Measurements from ENCODE around the gene DPF3. TPM values are rescaled to one million over a fixed set of nuclear protein-coding genes. Genes with fewer than 3 reads are reported as not detected.

DPF3 gene
- total RNA-seq, 1 donor from 2014 or later, result 3.0 TPM

DNA sequence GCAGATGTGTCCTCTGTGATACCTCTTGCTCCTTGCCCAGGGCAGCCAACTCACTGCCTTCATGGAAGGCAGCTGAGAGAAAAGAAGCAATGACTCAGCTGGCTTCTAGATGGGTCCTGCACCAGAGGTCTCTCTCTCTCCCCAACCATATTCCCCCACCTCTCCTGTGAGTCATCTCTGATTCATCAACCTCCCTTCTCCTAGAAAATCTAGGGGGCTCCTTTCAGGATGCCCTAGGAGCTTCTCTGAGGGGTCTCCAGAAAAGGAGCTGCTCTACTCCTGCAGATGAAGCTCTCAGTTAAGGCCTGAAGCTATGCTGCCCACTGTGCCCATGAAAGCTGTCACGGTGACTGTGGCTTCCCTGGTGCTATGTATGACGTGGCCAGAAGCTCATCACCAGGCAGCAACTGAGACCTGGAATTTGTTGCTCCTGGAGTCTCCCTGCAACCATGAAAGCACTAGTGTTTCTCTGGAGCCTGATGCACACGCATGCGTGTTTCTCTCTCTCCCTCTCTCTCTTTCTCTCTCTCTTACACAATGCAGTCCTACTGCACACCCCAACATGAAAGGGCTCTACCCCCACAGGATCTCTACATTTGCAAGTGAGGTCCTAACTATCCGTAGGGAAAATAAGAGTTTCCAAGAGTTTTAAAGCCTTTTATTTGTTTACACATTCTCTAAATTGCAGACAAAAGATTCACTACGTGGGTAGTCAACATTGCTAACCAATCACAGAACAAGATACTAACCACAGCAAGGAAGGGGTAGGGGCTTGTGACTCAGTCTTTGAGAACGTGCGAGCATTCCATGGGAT lies 285.3 kb downstream of the DPF3 start:
- Mint-ChIP-seq H3K27me3 (ENCODE audit: unreplicated experiment) (peaks cover 7% of the 10 kb centered on the region), H3K4me1 (ENCODE audit: unreplicated experiment) (peaks cover 4% of the 10 kb centered on the region), H3K4me3 (ENCODE audit: unreplicated experiment) (no peak overlapping the region), H3K27ac (ENCODE audit: unreplicated experiment) (no peak overlapping the region), H3K9me3 (ENCODE audit: unreplicated experiment) (no peaks in the 10 kb centered on the region), H3K36me3 (ENCODE audit: low read depth, unreplicated experiment) (no peaks in the 10 kb centered on the region)
- no peak for DNase-seq (ENCODE audit: low spot score)
- TF ChIP-seq, protein P1, sequence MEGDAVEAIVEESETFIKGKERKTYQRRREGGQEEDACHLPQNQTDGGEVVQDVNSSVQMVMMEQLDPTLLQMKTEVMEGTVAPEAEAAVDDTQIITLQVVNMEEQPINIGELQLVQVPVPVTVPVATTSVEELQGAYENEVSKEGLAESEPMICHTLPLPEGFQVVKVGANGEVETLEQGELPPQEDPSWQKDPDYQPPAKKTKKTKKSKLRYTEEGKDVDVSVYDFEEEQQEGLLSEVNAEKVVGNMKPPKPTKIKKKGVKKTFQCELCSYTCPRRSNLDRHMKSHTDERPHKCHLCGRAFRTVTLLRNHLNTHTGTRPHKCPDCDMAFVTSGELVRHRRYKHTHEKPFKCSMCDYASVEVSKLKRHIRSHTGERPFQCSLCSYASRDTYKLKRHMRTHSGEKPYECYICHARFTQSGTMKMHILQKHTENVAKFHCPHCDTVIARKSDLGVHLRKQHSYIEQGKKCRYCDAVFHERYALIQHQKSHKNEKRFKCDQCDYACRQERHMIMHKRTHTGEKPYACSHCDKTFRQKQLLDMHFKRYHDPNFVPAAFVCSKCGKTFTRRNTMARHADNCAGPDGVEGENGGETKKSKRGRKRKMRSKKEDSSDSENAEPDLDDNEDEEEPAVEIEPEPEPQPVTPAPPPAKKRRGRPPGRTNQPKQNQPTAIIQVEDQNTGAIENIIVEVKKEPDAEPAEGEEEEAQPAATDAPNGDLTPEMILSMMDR (IDR thresholded peaks at IDR 0.05; ENCODE audit: unreplicated experiment), result no peak

DNA sequence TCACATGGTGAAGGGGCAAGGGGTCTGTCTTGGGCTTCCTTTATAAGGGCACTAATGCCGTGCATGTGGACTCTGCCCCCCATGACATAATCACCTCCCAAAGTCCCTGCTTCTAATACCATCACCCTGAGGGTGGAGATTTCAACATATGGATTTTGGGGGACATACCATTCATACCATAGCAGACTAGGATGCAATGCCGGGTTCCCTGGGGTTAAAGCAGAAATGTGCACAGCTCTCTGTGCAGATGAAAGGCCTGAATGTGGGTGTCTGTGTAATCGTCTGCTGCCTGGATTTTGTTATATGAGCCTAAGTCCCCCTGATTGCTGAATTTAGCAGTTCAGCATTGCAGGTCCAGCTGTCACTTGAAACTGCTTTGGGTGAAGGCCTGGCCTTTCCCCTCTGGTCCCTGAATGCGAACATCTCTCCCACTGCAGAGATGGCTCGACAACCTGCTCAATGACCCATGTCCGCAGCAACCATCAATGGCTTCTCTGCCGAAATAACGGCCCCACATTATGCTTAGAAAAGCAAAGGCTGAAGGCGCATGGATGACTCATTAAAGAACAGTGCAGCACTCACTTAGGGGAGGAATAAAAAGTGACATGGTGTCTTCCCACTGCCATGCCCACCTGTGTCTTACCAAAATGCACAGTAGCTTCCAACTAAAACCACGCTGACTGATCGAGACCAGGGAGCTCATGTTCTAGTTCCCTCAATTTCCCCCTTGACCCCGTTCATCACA lies 286.3 kb downstream of the DPF3 start:
- DNase-seq (ENCODE audit: low spot score), result no peak
- Mint-ChIP-seq H3K4me3 (ENCODE audit: unreplicated experiment) (no peak overlapping the region), H3K27me3 (ENCODE audit: unreplicated experiment) (peaks cover 7% of the 10 kb centered on the region), H3K36me3 (ENCODE audit: low read depth, unreplicated experiment) (no peaks in the 10 kb centered on the region), H3K9me3 (ENCODE audit: unreplicated experiment) (no peaks in the 10 kb centered on the region), H3K4me1 (ENCODE audit: unreplicated experiment) (peaks cover 3% of the 10 kb centered on the region), H3K27ac (ENCODE audit: unreplicated experiment) (no peak overlapping the region)
- TF ChIP-seq, protein P1 (IDR thresholded peaks at IDR 0.05; ENCODE audit: unreplicated experiment), result no peak

DNA sequence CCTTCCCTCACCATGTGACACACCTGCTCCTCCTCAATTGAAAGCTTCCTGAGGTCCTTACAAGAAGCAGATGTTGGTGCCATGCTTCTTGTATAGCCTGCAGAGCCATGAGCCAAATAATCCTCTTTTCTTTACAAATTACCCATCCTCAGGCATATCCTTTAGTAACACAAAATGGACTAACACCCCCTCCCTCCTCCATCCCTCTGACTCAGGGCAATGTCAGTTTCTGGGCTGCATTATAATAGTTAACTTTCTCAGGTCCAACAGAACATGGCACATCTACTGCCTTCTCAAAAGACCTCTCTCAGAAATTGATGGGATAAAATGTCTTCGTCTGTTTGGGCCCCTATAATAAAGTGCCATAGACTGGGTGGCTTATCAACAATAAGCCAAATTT lies 287.0 kb downstream of the DPF3 start:
- Mint-ChIP-seq H3K27me3 (ENCODE audit: unreplicated experiment) (peaks cover 3% of the 10 kb centered on the region), H3K4me3 (ENCODE audit: unreplicated experiment) (no peak overlapping the region), H3K9me3 (ENCODE audit: unreplicated experiment) (no peaks in the 10 kb centered on the region), H3K36me3 (ENCODE audit: low read depth, unreplicated experiment) (no peaks in the 10 kb centered on the region), H3K4me1 (ENCODE audit: unreplicated experiment) (no peaks in the 10 kb centered on the region), H3K27ac (ENCODE audit: unreplicated experiment) (no peak overlapping the region)
- no peak for DNase-seq (ENCODE audit: low spot score)
- TF ChIP-seq, protein P1 (IDR thresholded peaks at IDR 0.05; ENCODE audit: unreplicated experiment), result no peak

DNA sequence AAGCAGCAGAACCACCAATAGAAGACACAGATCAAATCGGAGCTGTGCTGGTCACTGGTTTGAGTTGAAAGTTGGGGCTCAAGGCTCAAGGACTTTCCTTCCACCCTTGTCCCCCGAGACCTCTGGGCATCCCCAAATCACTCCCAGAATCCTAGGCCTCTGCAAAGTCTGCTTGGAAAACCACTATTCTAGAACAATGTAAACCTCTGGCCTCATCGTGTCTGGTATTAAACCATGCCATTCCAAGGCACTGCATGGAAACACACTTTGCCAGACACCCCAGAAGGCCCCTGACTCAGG lies 288.0 kb downstream of the DPF3 start:
- no peak overlapping the region for H3K4me3 Mint-ChIP-seq (ENCODE audit: unreplicated experiment)
- peaks cover 5% of the 10 kb centered on the region for H3K4me1 Mint-ChIP-seq (ENCODE audit: unreplicated experiment)
- peaks cover 3% of the 10 kb centered on the region for H3K27me3 Mint-ChIP-seq (ENCODE audit: unreplicated experiment)
- TF ChIP-seq, protein P1 (IDR thresholded peaks at IDR 0.05; ENCODE audit: unreplicated experiment), result no peak
- no peaks in the 10 kb centered on the region for H3K9me3 Mint-ChIP-seq (ENCODE audit: unreplicated experiment)
- no peak overlapping the region for H3K27ac Mint-ChIP-seq (ENCODE audit: unreplicated experiment)
- no peaks in the 10 kb centered on the region for H3K36me3 Mint-ChIP-seq (ENCODE audit: low read depth, unreplicated experiment)
- no peak for DNase-seq (ENCODE audit: low spot score)

All from endothelial cell (in vitro differentiated cells).